Parathyroid adenoma (tissue), 2 donors: ENCODE data around the gene RPH3AL.

Experiments used
- H2AFZ ChIP-seq: fragments of 300-600 bp; sonication (generic); one replicate; pipeline ENCODE4 v1.7.0; 2017; ENCODE audit warnings: antibody characterized with exemption, mild to moderate bottlenecking
- H3K27ac ChIP-seq: fragments of 300-600 bp; sonication (generic); one replicate; pipeline ENCODE4 v1.7.0; 2017
- H3K27me3 ChIP-seq: fragments of 300-600 bp; sonication (generic); one replicate; pipeline ENCODE4 v1.7.0; 2017; ENCODE audit warnings: low read length; ENCODE audit not compliant: control insufficient read depth, insufficient read depth
- H3K36me3 ChIP-seq: fragments of 300-600 bp; sonication (generic); one replicate; pipeline ENCODE4 v1.7.0; 2017; ENCODE audit warnings: low read length; ENCODE audit not compliant: control insufficient read depth, insufficient read depth
- H3K4me1 ChIP-seq: fragments of 300-600 bp; sonication (generic); one replicate; pipeline ENCODE4 v1.7.0; 2017; ENCODE audit warnings: control low read depth
- H3K4me2 ChIP-seq: fragments of 300-600 bp; sonication (generic); one replicate; pipeline ENCODE4 v1.7.0; 2017; ENCODE audit warnings: low read length
- H3K4me3 ChIP-seq: fragments of 300-600 bp; sonication (generic); one replicate; pipeline ENCODE4 v1.7.0; 2017; ENCODE audit warnings: low read depth, low read length
- H3K79me2 ChIP-seq: fragments of 300-600 bp; sonication (generic); one replicate; pipeline ENCODE4 v1.7.0; 2017; ENCODE audit warnings: control low read depth
- H3K9ac ChIP-seq: fragments of 300-600 bp; sonication (generic); one replicate; pipeline ENCODE4 v1.7.0; 2017; ENCODE audit warnings: mild to moderate bottlenecking
- H3K9me3 ChIP-seq: fragments of 300-600 bp; sonication (generic); one replicate; pipeline ENCODE4 v1.7.0; 2017; ENCODE audit warnings: low read length; ENCODE audit not compliant: control insufficient read depth
- TF ChIP-seq, protein P1 (sequence below): fragments of 300-600 bp; sonication (generic); IDR thresholded peaks from one replicate; pipeline ENCODE4 v1.7.0; 2017; ENCODE audit warnings: antibody characterized with exemption, mild to moderate bottlenecking
- donor health status: primary hyperparathyroidism.

RPH3AL gene

DNA sequence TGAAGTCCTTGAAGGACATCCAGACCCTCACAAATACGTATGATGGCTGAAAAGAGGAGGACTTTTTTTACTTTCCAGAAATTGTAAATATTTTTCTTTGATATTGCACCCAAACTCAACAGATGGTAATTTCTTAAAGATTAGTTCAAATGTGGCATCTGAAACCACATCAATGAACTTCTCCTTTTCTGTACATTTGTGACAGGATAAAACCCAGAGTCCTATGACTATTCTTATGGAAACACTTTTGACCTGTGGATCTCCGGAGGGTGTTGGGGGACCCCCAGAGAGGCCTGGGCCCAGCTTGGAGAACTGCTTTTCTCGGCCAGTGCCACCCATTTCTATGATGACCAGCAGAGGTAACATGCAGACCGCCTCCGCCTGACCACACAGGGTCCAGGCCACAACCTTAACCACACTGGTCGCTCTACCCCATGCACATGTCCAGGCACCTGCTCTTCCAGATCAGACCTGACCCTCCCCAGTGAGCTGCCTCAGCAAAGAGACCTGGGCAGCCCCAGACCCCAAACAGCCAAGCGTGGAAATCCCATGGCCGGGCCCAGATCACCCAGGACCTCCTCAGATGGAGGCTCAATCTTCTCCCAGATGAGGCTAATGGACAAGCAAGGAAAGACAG, 22.7 kb downstream of the RPH3AL start:
- Histone ChIP-seq H3K79me2 (no peaks in the 10 kb centered on the region), H3K9me3 (no peaks in the 10 kb centered on the region), H3K36me3 (no peaks in the 10 kb centered on the region), H2AFZ (no peak overlapping the region), H3K9ac (no peak overlapping the region), H3K4me1 (no peaks in the 10 kb centered on the region), H3K4me3 (no peak overlapping the region), H3K27me3 (no peaks in the 10 kb centered on the region), H3K27ac (no peak overlapping the region), H3K4me2 (no peak overlapping the region)
- TF ChIP-seq, protein P1, sequence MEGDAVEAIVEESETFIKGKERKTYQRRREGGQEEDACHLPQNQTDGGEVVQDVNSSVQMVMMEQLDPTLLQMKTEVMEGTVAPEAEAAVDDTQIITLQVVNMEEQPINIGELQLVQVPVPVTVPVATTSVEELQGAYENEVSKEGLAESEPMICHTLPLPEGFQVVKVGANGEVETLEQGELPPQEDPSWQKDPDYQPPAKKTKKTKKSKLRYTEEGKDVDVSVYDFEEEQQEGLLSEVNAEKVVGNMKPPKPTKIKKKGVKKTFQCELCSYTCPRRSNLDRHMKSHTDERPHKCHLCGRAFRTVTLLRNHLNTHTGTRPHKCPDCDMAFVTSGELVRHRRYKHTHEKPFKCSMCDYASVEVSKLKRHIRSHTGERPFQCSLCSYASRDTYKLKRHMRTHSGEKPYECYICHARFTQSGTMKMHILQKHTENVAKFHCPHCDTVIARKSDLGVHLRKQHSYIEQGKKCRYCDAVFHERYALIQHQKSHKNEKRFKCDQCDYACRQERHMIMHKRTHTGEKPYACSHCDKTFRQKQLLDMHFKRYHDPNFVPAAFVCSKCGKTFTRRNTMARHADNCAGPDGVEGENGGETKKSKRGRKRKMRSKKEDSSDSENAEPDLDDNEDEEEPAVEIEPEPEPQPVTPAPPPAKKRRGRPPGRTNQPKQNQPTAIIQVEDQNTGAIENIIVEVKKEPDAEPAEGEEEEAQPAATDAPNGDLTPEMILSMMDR = no peak

GRCh38 chr17:327971-328370, 24.6 kb downstream of the RPH3AL start:
- Histone ChIP-seq H3K9me3 (no peaks in the 10 kb centered on the region), H3K79me2 (no peaks in the 10 kb centered on the region), H3K4me1 (no peaks in the 10 kb centered on the region), H3K36me3 (no peaks in the 10 kb centered on the region), H3K4me3 (no peak overlapping the region), H3K4me2 (no peak overlapping the region), H3K27ac (no peak overlapping the region), H3K27me3 (no peaks in the 10 kb centered on the region), H3K9ac (no peak overlapping the region), H2AFZ (no peak overlapping the region)
- TF ChIP-seq, protein P1 = no peak

DNA sequence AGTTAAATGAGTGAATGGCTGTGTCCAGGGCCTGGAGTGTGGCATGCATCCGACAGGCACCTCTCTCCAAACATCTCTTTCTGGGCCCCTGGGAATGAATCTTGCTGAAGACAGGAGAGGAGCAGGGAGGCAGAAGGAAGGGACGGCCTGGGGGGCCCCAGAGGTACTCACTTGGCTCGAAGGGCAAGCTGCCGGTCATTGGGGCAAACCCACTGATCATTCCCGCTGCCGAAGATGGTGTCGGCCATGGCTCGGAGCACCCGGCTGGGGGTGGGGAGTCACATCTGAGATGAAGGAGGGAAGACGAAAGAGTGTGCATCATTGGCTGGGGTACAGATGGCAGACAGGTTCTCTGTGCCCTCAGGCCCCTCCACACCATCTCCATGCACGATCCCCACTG, 25.3 kb downstream of the RPH3AL start:
- Histone ChIP-seq H3K4me1 (no peaks in the 10 kb centered on the region), H2AFZ (no peak overlapping the region), H3K27ac (no peak overlapping the region), H3K9me3 (no peaks in the 10 kb centered on the region), H3K79me2 (no peaks in the 10 kb centered on the region), H3K27me3 (no peaks in the 10 kb centered on the region), H3K4me2 (no peak overlapping the region), H3K4me3 (no peak overlapping the region), H3K36me3 (no peaks in the 10 kb centered on the region), H3K9ac (no peak overlapping the region)
- TF ChIP-seq, protein P1 = no peak

- Histone ChIP-seq H3K4me2 (no peak overlapping the region), H3K27ac (no peak overlapping the region), H3K36me3 (no peaks in the 10 kb centered on the region), H3K9ac (no peak overlapping the region), H2AFZ (no peak overlapping the region), H3K9me3 (no peaks in the 10 kb centered on the region), H3K79me2 (no peaks in the 10 kb centered on the region), H3K4me1 (no peaks in the 10 kb centered on the region), H3K27me3 (no peaks in the 10 kb centered on the region), H3K4me3 (no peak overlapping the region)
- TF ChIP-seq, protein P1 = no peak
Measured at GRCh38 chr17:326010-326621, 26.5 kb downstream of the RPH3AL start.
